ENCODE results near the gene ADAMTS17.

GRCh38 chr15:100264994-100265640 lies 76.7 kb downstream of the ADAMTS17 start:
- no peak for TF ChIP-seq CTCF (conservative IDR thresholded peaks at IDR 0.05)
- TF ChIP-seq EZH2 (IDR thresholded peaks at IDR 0.05; ENCODE audit: low read depth), result no peak
